IMR-90 (cell line): ENCODE measurements around the gene CYREN. TPM values are rescaled to one million over a fixed set of nuclear protein-coding genes. Genes with fewer than 3 reads are reported as not detected.

ENCODE experiments used
- ATAC-seq: fragments of 200-7000 bp; cut with Tn5 transposase; 2 replicates; pipeline ENCODE4 v1.9.1; 2020; ENCODE audit warnings: low read depth, mild to moderate bottlenecking, moderate library complexity
- BruUV-seq: library from RNA; stranded (reverse); fragments of 400-500 nt; replicated peaks from 2 replicates; lab custom pipeline; 2021; lab: Mats Ljungman, UMichigan
- CTCF ChIA-PET: fragments of 300-600 bp; formaldehyde crosslinking; extraction: SDS; loops from one replicate; lab custom pipeline; 2021; ENCODE audit warnings: antibody characterized with exemption; lab: Yijun Ruan, JAX
- POLR2A ChIA-PET: fragments of 300-600 bp; sonication (Branson Sonifier 250); formaldehyde crosslinking; loops from one replicate; lab custom pipeline; 2022; ENCODE audit warnings: antibody characterized with exemption; ENCODE audit not compliant: unreplicated experiment; lab: Charles Lee
- DNase-seq: peaks from one replicate; pipeline ENCODE4 v3.0.0; 2013
- H2AFZ ChIP-seq: replicated peaks from 2 replicates; pipeline ENCODE3; 2013; ENCODE audit warnings: low read length, mild to moderate bottlenecking; ENCODE audit not compliant: poor library complexity
- H2AK5ac ChIP-seq: 2 replicates; pipeline ENCODE4 v1.6.1; 2013; ENCODE audit warnings: low read depth, low read length, inconsistent platforms
- H2AK9ac ChIP-seq: replicated peaks from 2 replicates; pipeline ENCODE3; 2013; ENCODE audit warnings: mild to moderate bottlenecking, low read depth, low read length, moderate library complexity; ENCODE audit not compliant: poor library complexity
- H2BK120ac ChIP-seq: 2 replicates; pipeline ENCODE4 v1.6.1; 2013; ENCODE audit warnings: low read depth, low read length, inconsistent platforms
- H2BK15ac ChIP-seq: 3 replicates; pipeline ENCODE4 v1.6.1; 2013; ENCODE audit warnings: low read depth, low read length, inconsistent platforms
- H2BK20ac ChIP-seq: 2 replicates; pipeline ENCODE4 v1.6.1; 2013; ENCODE audit warnings: low read depth, mild to moderate bottlenecking, inconsistent platforms, low read length, moderate library complexity
- H2BK5ac ChIP-seq: 2 replicates; pipeline ENCODE4 v1.6.1; 2013; ENCODE audit warnings: mild to moderate bottlenecking, low read depth, low read length, inconsistent platforms; ENCODE audit not compliant: poor library complexity, severe bottlenecking
- H3K14ac ChIP-seq: replicated peaks from 2 replicates; pipeline ENCODE4 v1.6.1; 2013; ENCODE audit warnings: low read depth, low read length, inconsistent platforms
- H3K18ac ChIP-seq: 2 replicates; pipeline ENCODE4 v1.6.1; 2013; ENCODE audit warnings: low read depth, low read length, control low read depth
- H3K23ac ChIP-seq: 2 replicates; pipeline ENCODE4 v1.6.1; 2013; ENCODE audit warnings: low read depth, low read length, inconsistent platforms
- H3K27ac ChIP-seq: 2 replicates; pipeline ENCODE4 v1.5.1; 2013; ENCODE audit warnings: mild to moderate bottlenecking, control low read depth, low read length; ENCODE audit not compliant: insufficient read depth
- H3K27me3 ChIP-seq: 2 replicates; pipeline ENCODE4 v1.6.1; 2013; ENCODE audit warnings: low read length; ENCODE audit not compliant: control insufficient read depth, insufficient read depth
- H3K36me3 ChIP-seq: 2 replicates; pipeline ENCODE4 v1.6.1; 2013; ENCODE audit warnings: low read length, mixed read lengths; ENCODE audit not compliant: control insufficient read depth, insufficient read depth
- H3K4ac ChIP-seq: 2 replicates; pipeline ENCODE4 v1.6.1; 2013; ENCODE audit warnings: low read depth, low read length, inconsistent platforms
- H3K4me1 ChIP-seq: 2 replicates; pipeline ENCODE4 v1.6.1; 2013; ENCODE audit warnings: low read length, mixed read lengths; ENCODE audit not compliant: control insufficient read depth, insufficient read depth
- H3K4me2 ChIP-seq: 2 replicates; pipeline ENCODE4 v1.6.1; 2013; ENCODE audit warnings: low read depth, mild to moderate bottlenecking, control low read depth, low read length, moderate library complexity
- H3K4me3 ChIP-seq: 2 replicates; pipeline ENCODE4 v1.5.1; 2013; ENCODE audit warnings: low read depth, mild to moderate bottlenecking, control low read depth, low read length, moderate library complexity; ENCODE audit not compliant: insufficient read depth
- H3K56ac ChIP-seq: 2 replicates; pipeline ENCODE4 v1.6.1; 2013; ENCODE audit warnings: low read length, inconsistent platforms; ENCODE audit not compliant: insufficient read depth; ENCODE audit errors: extremely low read depth
- H3K79me1 ChIP-seq, 2 experiments: 2 replicates each; pipeline ENCODE4 v1.6.1; 2013; ENCODE audit warnings: low read length in 2 of 2, inconsistent platforms in 1 of 2, low read depth in 1 of 2
- H3K9ac ChIP-seq: 2 replicates; pipeline ENCODE4 v1.6.1; 2013; ENCODE audit warnings: low read depth, low read length, control low read depth
- H3K9me1 ChIP-seq: 2 replicates; pipeline ENCODE4 v1.6.1; 2013; ENCODE audit warnings: low read length, inconsistent platforms; ENCODE audit not compliant: insufficient read depth
- H3K9me3 ChIP-seq: 2 replicates; pipeline ENCODE4 v1.6.1; 2013; ENCODE audit warnings: low read length; ENCODE audit not compliant: control insufficient read depth, insufficient read depth
- H4K20me1 ChIP-seq: 2 replicates; pipeline ENCODE4 v1.6.1; 2013; ENCODE audit warnings: low read length, inconsistent platforms; ENCODE audit not compliant: insufficient read depth
- H4K5ac ChIP-seq: 2 replicates; pipeline ENCODE4 v1.6.1; 2013; ENCODE audit warnings: mild to moderate bottlenecking, low read depth, low read length, control low read depth
- H4K8ac ChIP-seq, 2 experiments: 2 replicates each; pipeline ENCODE4 v1.6.1; 2013; ENCODE audit warnings: low read depth in 2 of 2, low read length in 2 of 2, control low read depth in 1 of 2, inconsistent platforms in 1 of 2
- H4K91ac ChIP-seq: 2 replicates; pipeline ENCODE4 v1.6.1; 2013; ENCODE audit warnings: low read depth, low read length, inconsistent platforms; ENCODE audit not compliant: insufficient read depth
- BHLHE40 ChIP-seq: fragments of 150-350 bp; IDR thresholded peaks from 2 replicates; pipeline ENCODE4 v1.6.1; 2016; ENCODE audit warnings: mild to moderate bottlenecking, low read depth, low read length
- CEBPB ChIP-seq: IDR thresholded peaks from 2 replicates; pipeline ENCODE4 v1.6.1; 2012; ENCODE audit warnings: low read depth, low read length, improper control_type of control experiment
- CTCF ChIP-seq: conservative IDR thresholded peaks from 2 replicates; pipeline ENCODE4 v1.5.1; 2012; ENCODE audit warnings: mild to moderate bottlenecking, low read depth, low read length, improper control_type of control experiment
- FOS ChIP-seq: fragments of 150-350 bp; IDR thresholded peaks from 2 replicates; pipeline ENCODE4 v1.6.1; 2016; ENCODE audit warnings: low read depth, low read length
- MAZ ChIP-seq: IDR thresholded peaks from 2 replicates; pipeline ENCODE4 v1.6.1; 2012; ENCODE audit warnings: low read depth, mild to moderate bottlenecking, low read length, improper control_type of control experiment, moderate library complexity, borderline replicate concordance
- MXI1 ChIP-seq: IDR thresholded peaks from 2 replicates; pipeline ENCODE4 v1.6.1; 2012; ENCODE audit warnings: low read depth, mild to moderate bottlenecking, low read length, moderate library complexity, borderline replicate concordance
- POLR2A ChIP-seq: IDR thresholded peaks from 2 replicates; pipeline ENCODE4 v1.6.1; 2012; ENCODE audit warnings: mild to moderate bottlenecking, low read depth, low read length
- RAD21 ChIP-seq: IDR thresholded peaks from 2 replicates; pipeline ENCODE4 v1.6.1; 2012; ENCODE audit warnings: low read length, improper control_type of control experiment
- RCOR1 ChIP-seq: IDR thresholded peaks from 2 replicates; pipeline ENCODE4 v1.6.1; 2012; ENCODE audit warnings: mild to moderate bottlenecking, low read length, improper control_type of control experiment; ENCODE audit not compliant: insufficient replicate concordance
- RFX5 ChIP-seq: IDR thresholded peaks from 2 replicates; pipeline ENCODE4 v1.8.0; 2012; ENCODE audit warnings: low read depth, mild to moderate bottlenecking, low read length, moderate library complexity
- SMC3 ChIP-seq: fragments of 150-350 bp; IDR thresholded peaks from 2 replicates; pipeline ENCODE4 v1.6.1; 2016; ENCODE audit warnings: low read depth, mild to moderate bottlenecking, antibody characterized with exemption, low read length, moderate library complexity
- USF2 ChIP-seq: fragments of 150-350 bp; IDR thresholded peaks from 2 replicates; pipeline ENCODE4 v1.6.1; 2017; ENCODE audit warnings: mild to moderate bottlenecking, antibody characterized with exemption, low read length, low read depth
- WGBS, 2 experiments: methylation state at CpG; one replicate each; pipeline versions ENCODE4 v1.1.5 to v1.1.7; 2013; ENCODE audit warnings: missing lambda C conversion rate in 2 of 2; ENCODE audit not compliant: insufficient read length in 1 of 2; ENCODE audit errors: extremely low coverage in 2 of 2; 5-methylcytosine and 5-hydroxymethylcytosine counted together
- dilution Hi-C: fragments of 300-500 bp; cut with HindIII; formaldehyde crosslinking; loops from one replicate; pipeline ENCODE4 v1.14.3; 2018; ENCODE audit warnings: low sequenced_read_pairs; ENCODE audit not compliant: unreplicated experiment
- in situ Hi-C: fragments of 300-500 bp; cut with MboI; formaldehyde crosslinking; loops from 3 replicates; pipeline ENCODE4 v1.14.3; 2019; ENCODE audit warnings: low sequenced_read_pairs, inconsistent platforms, mixed read lengths
- intact Hi-C: fragments of 100-400 bp; cut with micrococcal nuclease; formaldehyde crosslinking; loops from 2 replicates; pipeline ENCODE4 v1.10.0; 2022
- polyA plus RNA-seq, 3 experiments: library from polyadenylated mRNA; depleted of rRNA; stranded (reverse); fragments of >200 nt; gene quantifications; 2 replicates each; pipeline ENCODE4 v1.2.3, GENCODE V29; 2012; ENCODE audit warnings: low replicate concordance in 1 of 3
- total RNA-seq: library from RNA; depleted of rRNA; stranded (reverse); fragments of >200 nt; gene quantifications from 2 replicates; pipeline ENCODE4 v1.2.3, GENCODE V29; 2012
- TF ChIP-seq, protein P1 (sequence below): fragments of 150-350 bp; IDR thresholded peaks from 2 replicates; pipeline ENCODE4 v1.6.1; 2016; ENCODE audit warnings: low read depth, mild to moderate bottlenecking, low read length, moderate library complexity, borderline replicate concordance

Gene CYREN
- total and polyA plus RNA-seq, 2 of the 4 experiments (the other 2 are of a cell fraction) = 26.5 to 29.2 TPM

DNA sequence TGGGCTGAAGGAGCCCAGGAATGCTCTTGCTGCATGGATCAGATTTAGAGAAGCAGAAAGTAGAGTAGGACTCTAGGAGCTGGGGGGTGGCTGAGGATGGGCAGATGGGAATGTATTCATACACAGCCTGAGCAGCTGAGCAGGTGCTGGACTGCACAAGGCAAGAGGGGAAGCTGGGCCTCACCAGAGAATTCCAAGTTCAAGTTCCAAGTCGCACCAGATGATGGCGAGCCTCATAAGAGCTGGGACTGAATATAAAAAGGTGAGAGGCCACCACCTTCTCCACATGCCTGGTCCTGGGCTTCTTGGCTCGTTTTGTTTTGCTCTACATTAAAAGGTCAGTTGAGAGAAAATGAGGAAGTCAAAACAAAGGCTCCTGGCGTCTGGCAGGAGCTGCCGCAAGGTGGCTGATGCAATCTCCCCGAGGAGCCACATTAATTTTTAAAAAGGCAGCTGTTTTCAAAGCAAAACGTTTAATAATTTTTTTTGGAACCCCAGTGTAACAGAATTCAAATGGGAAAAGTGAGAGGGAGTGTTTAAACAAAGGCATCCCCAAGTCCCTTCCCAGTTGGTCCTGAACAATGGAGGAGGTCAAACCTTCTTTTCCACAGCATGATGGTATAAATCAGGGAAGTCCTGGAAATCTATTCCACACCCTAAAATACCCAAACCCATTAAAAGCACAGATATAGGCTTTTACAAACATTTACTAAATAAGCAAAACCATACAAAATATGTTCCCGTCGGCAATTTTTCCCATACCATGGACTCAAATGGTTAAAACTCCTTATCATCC lies 9.5 kb downstream of the CYREN start:
- DNase-seq (peak; percentile 14), ATAC-seq (peak; percentile 36)
- no peaks in the 10 kb centered on the region for H4K20me1 ChIP-seq
- H2BK120ac ChIP-seq = peak overlapping the region; percentile 58
- H2BK15ac ChIP-seq = peak overlapping the region; percentile 45; the same call in 1 of the 3 replicates
- peak overlapping the region; percentile 55 for H4K91ac ChIP-seq
- peak overlapping the region; percentile 78 for H4K5ac ChIP-seq
- dilution Hi-C loops (no loop called here), intact Hi-C loops (no loop called here), in situ Hi-C loops (loop anchor here (10.0 kb wide), 2 partner anchors 176 to 476 kb away; partner anchors contain the start of gene AGBL3)
- H2BK5ac ChIP-seq = no peak overlapping the region
- peak overlapping the region; percentile 59; the same call in 1 of the 2 replicates for H2AK5ac ChIP-seq
- no TSS peak for BruUV-seq
- 0 out of 2 replicates have a peak, but pooled peaks cover under 1% of the 10 kb centered on the region for H3K9me3 ChIP-seq
- H3K56ac ChIP-seq = no peak overlapping the region
- no peak overlapping the region; the same call in 1 of the 2 replicates for H3K4me2 ChIP-seq
- H3K14ac ChIP-seq = peak overlapping the region; percentile 58; the same call in 1 of the 2 replicates
- peak overlapping the region; percentile 51 for H3K4ac ChIP-seq
- no peak overlapping the region for H2AFZ ChIP-seq
- peaks cover 0 to 36% of the 10 kb centered on the region in 2 experiments; a peak in 2 of 4 replicates for H3K79me1 ChIP-seq
- H2BK20ac ChIP-seq = peak overlapping the region; percentile 61
- peak overlapping the region; percentile 24 for H3K27ac ChIP-seq
- peaks cover 18% of the 10 kb centered on the region for H3K36me3 ChIP-seq
- peak overlapping the region; percentile 61 for H3K18ac ChIP-seq
- POLR2A ChIA-PET = interaction anchor here (0.7 kb wide), 1 partner anchor 846 kb away, joined by 3 read pairs; no protein-coding TSS in a partner anchor
- peaks cover 4% of the 10 kb centered on the region for H3K9me1 ChIP-seq
- H3K4me1 ChIP-seq = peaks cover 16% of the 10 kb centered on the region
- 85% methylated on average over 5 of the region's 9 CpGs; no CpG with 5 or more reads in 1 of the 2 experiments for WGBS, 2 experiments
- H3K9ac ChIP-seq = no peak overlapping the region
- no peak overlapping the region for H3K4me3 ChIP-seq
- CTCF ChIA-PET = interaction anchor here (0.7 to 1.1 kb wide), 5 partner anchors 10 to 175 kb away, joined by 3 read pairs; partner anchors contain the start of genes AGBL3, CYREN and TMEM140
- no peaks in the 10 kb centered on the region for H3K27me3 ChIP-seq
- peak overlapping the region; percentile 35 to 62; a peak in 2 of 4 replicates for H4K8ac ChIP-seq
- peak overlapping the region; percentile 44 for H2AK9ac ChIP-seq
- H3K23ac ChIP-seq = 0 out of 2 replicates have a peak overlapping the region, but pooled peaks have one; percentile 12
- no peak for TF ChIP-seq RCOR1
- no peak for TF ChIP-seq FOS
- TF ChIP-seq SMC3 = no peak
- no peak for TF ChIP-seq RFX5
- no peak for TF ChIP-seq RAD21
- no peak for TF ChIP-seq MAZ
- no peak for TF ChIP-seq BHLHE40
- TF ChIP-seq CEBPB = no peak
- no peak for TF ChIP-seq USF2
- no peak for TF ChIP-seq CTCF
- no peak for TF ChIP-seq MXI1
- TF ChIP-seq, protein P1, sequence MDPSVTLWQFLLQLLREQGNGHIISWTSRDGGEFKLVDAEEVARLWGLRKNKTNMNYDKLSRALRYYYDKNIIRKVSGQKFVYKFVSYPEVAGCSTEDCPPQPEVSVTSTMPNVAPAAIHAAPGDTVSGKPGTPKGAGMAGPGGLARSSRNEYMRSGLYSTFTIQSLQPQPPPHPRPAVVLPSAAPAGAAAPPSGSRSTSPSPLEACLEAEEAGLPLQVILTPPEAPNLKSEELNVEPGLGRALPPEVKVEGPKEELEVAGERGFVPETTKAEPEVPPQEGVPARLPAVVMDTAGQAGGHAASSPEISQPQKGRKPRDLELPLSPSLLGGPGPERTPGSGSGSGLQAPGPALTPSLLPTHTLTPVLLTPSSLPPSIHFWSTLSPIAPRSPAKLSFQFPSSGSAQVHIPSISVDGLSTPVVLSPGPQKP = no peak
- TF ChIP-seq POLR2A = no peak
